Upper lobe of left lung (tissue), 6 donors: Measurements from ENCODE around the gene MUC2. TPM values are rescaled to one million over a fixed set of nuclear protein-coding genes. Genes with fewer than 3 reads are reported as not detected.

Experiments
- ATAC-seq, 2 donors: fragments of 200-7000 bp; cut with Tn5 transposase; one replicate each; pipeline ENCODE4 v1.9.1; 2022; ENCODE audit warnings: mild to moderate bottlenecking in 2 of 2, moderate library complexity in 2 of 2; ENCODE audit not compliant: low FRiP score in 2 of 2
- DNase-seq, 2 donors: peaks; one replicate each; pipeline ENCODE4 v3.0.0-alpha.2; 2019 to 2020
- H3K27ac ChIP-seq, 4 donors: fragments of 200-600 bp; sonication (generic); one replicate each; pipeline ENCODE4 v1.5.1; 2016 to 2019
- H3K27me3 ChIP-seq, 4 donors: fragments of 200-600 bp; sonication (generic); one replicate each; pipeline ENCODE4 v1.5.1; 2017 to 2019
- H3K36me3 ChIP-seq, 4 donors: fragments of 200-600 bp; sonication (generic); one replicate each; pipeline ENCODE4 v1.5.1; 2016 to 2019
- H3K4me1 ChIP-seq, 4 donors: fragments of 200-600 bp; sonication (generic); one replicate each; pipeline ENCODE4 v1.5.1; 2018 to 2019
- H3K4me3 ChIP-seq, 4 donors: fragments of 200-600 bp; sonication (generic); one replicate each; pipeline ENCODE4 v1.5.1; 2017 to 2019; ENCODE audit warnings: mild to moderate bottlenecking in 2 of 4, moderate library complexity in 1 of 4
- H3K9me3 ChIP-seq, 4 donors: fragments of 200-600 bp; sonication (generic); one replicate each; pipeline ENCODE4 v1.5.1; 2018 to 2019
- CTCF ChIP-seq, 6 experiments: fragments of 450-650 bp in 4 of 6; fragments of 200-600 bp in 2 of 6; sonication (generic) in 2 of 6; IDR thresholded peaks; one replicate each; pipeline ENCODE4 v1.5.1; 2016 to 2019; ENCODE audit warnings: antibody characterized with exemption in 6 of 6
- EP300 ChIP-seq, 4 donors: sonication (generic); formaldehyde crosslinking; IDR thresholded peaks; one replicate each; pipeline ENCODE4 v1.5.1; 2017; ENCODE audit warnings: antibody characterized with exemption in 4 of 4, control low read depth in 2 of 4
- POLR2A ChIP-seq, 4 donors: fragments of 450-650 bp; IDR thresholded peaks; one replicate each; pipeline ENCODE4 v1.5.1; 2016 to 2017; ENCODE audit warnings: antibody characterized with exemption in 4 of 4, mild to moderate bottlenecking in 2 of 4
- POLR2AphosphoS5 ChIP-seq, 2 donors: sonication (generic); formaldehyde crosslinking; IDR thresholded peaks; one replicate each; pipeline ENCODE4 v1.5.1; 2017; ENCODE audit warnings: antibody characterized with exemption in 2 of 2
- WGBS, 2 donors: methylation state at CpG; one replicate each; pipeline ENCODE4 v1.1.5; 2017 to 2018; 5-methylcytosine and 5-hydroxymethylcytosine counted together
- total RNA-seq, 6 donors: library from RNA; depleted of rRNA in 4 of 6; stranded (reverse); fragments of >200 nt in 4 of 6; gene quantifications; one replicate each; pipeline versions ENCODE4 v1.1.0 to v1.2.1, GENCODE V29; 2016 to 2021
- donor health status: DM: no; HTN: no; CAD: no; lungs with moderate emphysema.
- donor health status: DM: no; HTN: yes; CAD: no; lungs with severe emphysema.

Gene MUC2
- total RNA-seq, 6 donors from 2014 or later: 0.11 to 0.84 TPM; not detected in 4

GRCh38 chr11:1042626-1043562 is 31.8 kb upstream of the MUC2 start:
- ATAC-seq: no peak
- Histone ChIP-seq H3K36me3 (no peaks in the 10 kb centered on the region), H3K4me3 (no peak overlapping the region), H3K4me1 (peaks cover 0 to 8% (median 2%) of the 10 kb centered on the region in 4 donors), H3K9me3 (no peaks in the 10 kb centered on the region), H3K27ac (no peak overlapping the region), H3K27me3 (no peaks in the 10 kb centered on the region)
- DNase-seq: peak in 1 of 2 donors; percentile 72
- no peak for TF ChIP-seq CTCF (IDR thresholded peaks at IDR 0.05)
- TF ChIP-seq POLR2A (IDR thresholded peaks at IDR 0.05): no peak
- no peak for TF ChIP-seq EP300 (IDR thresholded peaks at IDR 0.05)
- no peak for TF ChIP-seq POLR2AphosphoS5 (IDR thresholded peaks at IDR 0.05)
- 90 to 92% methylated on average over 2 to 23 of the region's 26 CpGs for WGBS, 2 donors

GRCh38 chr11:1043563-1044096 is 31.0 kb upstream of the MUC2 start:
- peaks cover 0 to 8% (median 2%) of the 10 kb centered on the region in 4 donors for H3K4me1 ChIP-seq

GRCh38 chr11:1044160-1044559 is 30.5 kb upstream of the MUC2 start:
- ATAC-seq (no peak), DNase-seq (no peak)
- 62 to 75% methylated on average over 6 of the region's 6 CpGs for whole genome bisulfite sequencing, 2 donors
- Histone ChIP-seq H3K4me1 (peaks cover 0 to 8% (median 2%) of the 10 kb centered on the region in 4 donors), H3K4me3 (no peak overlapping the region), H3K36me3 (no peaks in the 10 kb centered on the region), H3K27ac (no peak overlapping the region), H3K27me3 (no peaks in the 10 kb centered on the region), H3K9me3 (no peaks in the 10 kb centered on the region)
- no peak for TF ChIP-seq EP300 (IDR thresholded peaks at IDR 0.05)
- TF ChIP-seq CTCF (IDR thresholded peaks at IDR 0.05): no peak
- no peak for TF ChIP-seq POLR2AphosphoS5 (IDR thresholded peaks at IDR 0.05)
- TF ChIP-seq POLR2A (IDR thresholded peaks at IDR 0.05): no peak

More at GRCh38 chr11:1043563-1044096, 31.0 kb upstream of the MUC2 start:
- no peaks in the 10 kb centered on the region for H3K27me3 ChIP-seq
- DNase-seq (peak in 1 of 2 donors; percentile 64), ATAC-seq (no peak)
- 87 to 89% methylated on average over 20 of the region's 20 CpGs for WGBS, 2 donors
- H3K36me3 ChIP-seq: no peaks in the 10 kb centered on the region
- no peaks in the 10 kb centered on the region for H3K9me3 ChIP-seq
- no peak for TF ChIP-seq CTCF (IDR thresholded peaks at IDR 0.05)
- no peak for TF ChIP-seq EP300 (IDR thresholded peaks at IDR 0.05)
- TF ChIP-seq POLR2AphosphoS5 (IDR thresholded peaks at IDR 0.05): no peak
- no peak for TF ChIP-seq POLR2A (IDR thresholded peaks at IDR 0.05)
- no peak overlapping the region for H3K27ac ChIP-seq
- H3K4me3 ChIP-seq: no peak overlapping the region

- no peaks in the 10 kb centered on the region for H3K36me3 ChIP-seq
- H3K27me3 ChIP-seq: peaks cover 0 to 7% (median 0%) of the 10 kb centered on the region in 4 donors
- H3K27ac ChIP-seq: no peak overlapping the region
- no peak for DNase-seq
- 53 to 57% methylated on average over 12 to 22 of the region's 22 CpGs for WGBS, 2 donors
- no peaks in the 10 kb centered on the region for H3K9me3 ChIP-seq
- H3K4me3 ChIP-seq: no peak overlapping the region
- TF ChIP-seq POLR2AphosphoS5 (IDR thresholded peaks at IDR 0.05): no peak
- TF ChIP-seq EP300 (IDR thresholded peaks at IDR 0.05): no peak
- no peak for TF ChIP-seq CTCF (IDR thresholded peaks at IDR 0.05)
- no peak for TF ChIP-seq POLR2A (IDR thresholded peaks at IDR 0.05)
- H3K4me1 ChIP-seq: peaks cover 0 to 6% (median 5%) of the 10 kb centered on the region in 4 donors
- no peak for ATAC-seq
These were observed 27.0 kb upstream of the MUC2 start for GRCh38 chr11:1047595-1048156.
